Medulla oblongata (tissue), 1 donor: Measurements from ENCODE around the gene CADPS.

Source experiments
- DNase-seq: peaks from one replicate; pipeline ENCODE4 v3.0.0-alpha.2; 2015; ENCODE audit errors: extremely low spot score

CADPS gene

DNA sequence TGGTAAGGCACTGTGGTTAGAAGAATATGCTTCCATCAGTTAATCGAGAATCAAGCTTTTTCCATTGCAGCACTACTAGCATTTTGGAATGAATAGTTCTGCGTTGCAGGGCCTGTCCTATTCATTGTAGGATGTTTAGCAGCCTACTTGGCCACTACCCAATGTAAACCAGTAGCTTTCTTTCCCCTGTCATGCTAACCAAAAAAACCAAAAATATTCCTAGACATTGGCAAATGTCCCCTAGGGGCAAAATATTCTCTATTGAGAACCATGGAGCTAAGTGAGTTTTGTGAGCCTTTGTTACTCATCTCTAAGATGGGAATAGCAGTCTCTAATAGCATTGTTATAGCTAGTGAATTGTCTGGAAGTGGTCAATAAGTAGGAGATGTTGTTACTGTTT lies 187.2 kb downstream of the CADPS start:
- no peak for DNase-seq

DNA sequence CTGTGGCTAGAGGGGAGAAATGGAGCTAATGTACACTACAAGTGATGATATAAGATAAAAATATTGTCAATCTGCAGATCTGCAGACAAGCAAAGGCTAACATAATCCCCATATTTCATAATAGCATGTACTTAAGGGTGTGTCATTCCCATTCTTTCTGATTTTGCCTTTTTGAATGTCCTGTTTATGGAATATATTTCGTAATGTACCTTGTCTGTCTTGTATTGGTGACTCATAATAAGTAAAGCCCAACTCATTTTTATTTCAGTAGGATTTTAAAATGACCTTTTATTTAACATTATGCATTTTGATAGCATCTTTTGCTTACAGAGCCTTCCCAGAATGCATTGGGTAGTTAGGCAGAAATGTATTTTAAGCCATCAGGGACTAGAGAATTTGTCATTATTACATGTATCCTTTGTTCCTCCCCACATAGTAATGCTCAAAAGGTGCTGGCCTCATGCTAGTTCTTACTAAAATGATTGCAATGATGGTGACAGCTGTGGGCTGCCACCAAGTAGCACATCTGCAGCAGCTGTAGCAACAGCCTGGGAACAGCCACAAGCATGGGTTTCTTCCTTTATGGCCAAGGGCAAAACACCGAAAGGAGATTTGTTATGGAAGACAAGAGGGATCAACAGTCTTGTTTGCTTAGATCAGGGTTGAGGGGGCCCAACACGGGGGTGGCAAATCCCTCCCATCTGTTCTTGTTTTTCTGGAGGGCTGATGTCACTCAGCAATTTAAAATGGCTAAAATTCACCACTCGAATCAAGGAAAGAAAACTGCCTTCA lies 188.5 kb downstream of the CADPS start:
- no peak for DNase-seq

DNA sequence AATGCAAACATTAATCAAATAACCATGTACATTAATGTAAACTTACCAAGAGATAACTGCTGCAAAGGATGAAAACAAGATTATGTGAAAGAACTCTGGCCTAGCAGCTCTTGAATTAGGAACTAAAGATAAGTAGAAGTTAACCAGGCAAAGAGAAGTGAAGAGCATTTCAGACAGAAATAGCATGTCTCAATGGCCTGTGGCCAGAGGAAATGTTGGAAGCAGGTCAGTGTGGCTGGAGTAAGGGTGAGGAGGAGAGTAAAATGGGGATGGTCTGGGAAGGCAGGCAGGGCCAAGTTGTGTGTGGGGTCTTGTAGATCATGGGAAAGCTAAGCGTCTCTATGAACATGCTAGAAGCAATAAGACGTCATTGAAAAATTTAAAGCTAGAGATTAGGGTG lies 192.4 kb downstream of the CADPS start:
- DNase-seq = no peak

DNA sequence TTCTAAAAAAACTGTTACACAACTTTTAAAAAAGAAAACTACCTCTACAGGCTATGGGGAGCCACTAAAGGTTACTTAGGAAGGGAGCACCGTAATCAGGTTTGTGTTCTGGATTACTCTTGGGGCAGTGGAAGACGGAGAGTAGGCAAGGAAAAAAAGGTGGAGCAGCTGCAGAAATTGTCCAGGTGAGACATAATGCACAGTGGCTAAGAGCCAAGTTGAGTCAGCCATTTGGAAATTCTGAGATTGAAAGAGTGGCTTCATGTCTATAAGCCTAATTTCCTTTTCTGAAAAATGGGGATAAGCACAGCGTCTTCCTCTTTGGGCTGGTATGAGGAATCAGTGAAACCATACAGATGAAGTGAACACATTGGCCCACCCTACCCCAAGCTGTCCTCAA lies 195.2 kb downstream of the CADPS start:
- DNase-seq = no peak

DNA sequence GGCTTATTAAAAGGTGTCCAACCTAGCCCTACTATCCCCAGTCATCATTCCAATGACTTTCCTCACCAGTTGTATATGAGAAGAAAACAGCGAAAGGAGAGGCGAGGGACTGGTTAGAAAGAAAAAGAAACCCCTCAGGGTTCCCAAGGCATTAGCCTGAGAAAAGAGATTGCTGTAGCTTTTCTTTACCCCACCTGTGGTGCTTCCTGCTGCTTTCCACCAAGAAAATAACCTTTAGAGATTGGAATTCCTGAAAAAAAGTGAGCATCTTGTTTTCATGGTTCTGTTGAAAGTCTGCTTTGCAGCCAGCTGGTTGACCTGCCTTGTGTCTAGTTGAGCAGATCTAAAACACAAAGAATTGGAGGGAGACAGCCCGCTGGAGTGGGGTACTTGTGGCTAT lies 196.4 kb downstream of the CADPS start:
- DNase-seq = no peak

DNA sequence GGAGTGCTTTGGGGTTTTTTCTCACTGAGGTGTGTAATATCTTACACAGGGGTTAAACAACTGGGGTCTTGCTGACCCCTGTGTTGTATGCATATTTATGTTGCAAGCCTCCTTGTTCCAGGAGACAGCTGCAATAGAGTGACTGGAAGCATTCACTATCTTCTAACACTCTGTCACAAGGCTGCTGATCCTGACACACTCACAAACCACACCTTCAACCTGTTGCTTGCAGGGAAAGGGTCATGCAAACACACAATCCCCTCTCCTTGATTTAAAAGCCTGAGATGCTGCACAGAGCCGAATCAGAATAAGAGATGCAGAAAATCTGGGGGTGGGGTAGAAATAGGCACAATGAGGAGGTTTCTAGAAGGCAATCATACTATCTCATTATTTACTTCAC lies 197.3 kb downstream of the CADPS start:
- DNase-seq = no peak

DNA sequence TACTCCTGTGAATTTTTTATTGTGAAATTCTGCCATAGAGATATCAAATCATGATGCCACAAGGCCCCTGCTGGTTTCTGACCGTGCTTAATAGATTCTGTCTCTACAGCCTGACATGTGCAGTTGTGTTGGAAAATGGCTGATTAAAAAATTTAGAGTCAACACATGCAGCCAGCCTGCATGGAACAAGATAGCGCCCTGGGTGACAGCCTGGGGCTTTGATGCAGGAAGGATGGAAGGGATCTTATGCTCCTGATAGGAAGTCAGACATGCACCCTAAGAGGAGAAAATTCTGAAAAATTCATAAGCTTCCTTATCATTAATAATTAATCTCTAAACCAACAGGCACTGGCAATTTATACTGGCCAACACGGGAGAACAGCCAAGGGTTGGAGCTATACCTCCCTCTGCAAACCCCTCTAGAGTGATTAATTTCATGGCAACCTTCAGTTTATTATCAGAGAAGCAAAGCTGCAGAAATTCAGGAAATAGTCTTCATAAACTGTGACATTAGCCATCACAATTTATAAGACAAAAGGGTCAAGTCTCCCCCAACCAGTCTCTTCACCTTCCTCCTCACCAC lies 198.4 kb downstream of the CADPS start:
- DNase-seq = no peak

DNA sequence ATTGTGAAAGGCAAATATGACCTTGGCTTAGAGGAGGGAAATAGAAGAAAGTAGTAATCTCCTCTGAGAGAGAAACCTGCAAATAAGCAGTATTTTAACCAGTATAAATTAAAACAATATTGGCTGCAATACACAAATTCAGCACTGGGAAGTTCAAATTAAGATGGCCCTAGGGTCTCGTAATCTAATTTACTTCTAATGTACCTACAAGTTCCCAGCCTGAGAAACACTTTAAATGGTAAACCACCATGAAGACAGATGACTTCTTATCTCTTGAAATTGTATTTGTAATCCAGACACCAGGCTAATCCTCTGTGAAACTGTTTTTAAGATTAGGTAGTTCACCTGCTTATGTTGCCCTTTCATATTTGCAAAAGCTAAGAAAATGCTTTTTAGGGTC lies 199.7 kb downstream of the CADPS start:
- no peak for DNase-seq

DNA sequence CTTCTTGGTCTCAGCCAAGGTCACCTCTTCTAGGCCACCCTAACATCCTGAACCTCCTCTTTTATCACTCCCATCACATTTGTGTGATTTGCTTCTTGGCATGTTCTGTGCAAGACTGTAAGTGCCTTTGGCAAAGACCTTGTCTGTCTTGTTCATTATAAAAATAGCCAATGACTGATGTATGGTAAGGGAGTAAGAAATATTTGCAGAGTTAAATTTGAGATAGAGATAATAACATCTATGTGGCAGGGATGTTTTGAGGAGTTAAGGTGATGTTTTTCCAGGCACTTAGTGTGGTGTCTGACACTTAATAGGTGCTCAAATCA lies 202.3 kb downstream of the CADPS start:
- no peak for DNase-seq

DNA sequence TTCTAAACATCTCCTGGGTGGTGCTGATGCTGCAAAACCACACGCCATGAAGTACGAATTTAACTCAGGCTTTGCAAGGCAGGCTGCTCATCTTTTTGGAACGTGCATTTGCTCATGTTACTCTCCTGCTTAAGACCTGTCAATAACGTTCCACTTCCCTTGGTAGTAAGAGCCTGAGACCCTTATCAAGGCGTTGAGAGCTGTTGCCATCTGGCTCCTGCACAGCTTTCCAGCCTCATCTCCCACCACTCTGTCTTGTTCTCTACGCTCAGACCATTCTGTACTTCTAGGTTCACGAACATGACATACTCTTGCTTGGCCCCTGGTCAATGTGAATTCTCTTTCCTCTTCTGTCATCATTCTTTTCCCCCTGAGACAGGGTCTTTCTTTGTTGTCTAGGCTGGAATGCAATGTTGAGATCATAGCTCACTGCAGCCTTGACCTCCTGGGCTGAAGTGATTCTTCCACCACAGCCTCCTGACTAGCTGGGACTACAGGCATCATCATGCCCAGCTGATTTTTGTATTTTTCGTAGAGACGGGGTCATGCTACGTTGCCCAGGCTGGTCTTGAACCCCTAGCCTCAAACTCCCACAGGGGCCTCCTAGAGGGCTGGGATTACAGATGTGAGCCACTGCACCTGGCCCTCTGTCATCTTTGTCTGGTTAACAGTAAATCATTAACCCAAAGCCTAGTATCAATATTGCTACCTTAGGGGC lies 202.8 kb downstream of the CADPS start:
- DNase-seq = no peak

DNA sequence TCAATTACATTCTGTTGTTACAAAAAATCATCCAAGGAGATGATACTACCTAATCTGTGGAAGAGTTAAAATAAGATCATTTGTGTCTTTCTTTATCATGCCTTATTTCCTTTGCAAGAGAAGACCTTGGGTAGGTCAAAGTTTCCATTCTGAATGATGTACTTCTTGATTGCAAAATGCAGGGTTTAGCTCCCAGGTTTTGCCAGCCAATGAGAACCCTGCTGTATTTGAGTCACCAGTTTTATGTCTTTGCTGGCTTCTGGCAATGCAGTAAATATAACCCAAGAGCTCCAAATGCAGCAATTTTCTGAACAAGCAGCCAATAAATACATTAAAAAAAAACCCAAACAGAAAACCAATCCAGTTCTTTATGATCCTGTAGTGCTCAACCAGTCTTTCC lies 204.9 kb downstream of the CADPS start:
- DNase-seq = no peak

DNA sequence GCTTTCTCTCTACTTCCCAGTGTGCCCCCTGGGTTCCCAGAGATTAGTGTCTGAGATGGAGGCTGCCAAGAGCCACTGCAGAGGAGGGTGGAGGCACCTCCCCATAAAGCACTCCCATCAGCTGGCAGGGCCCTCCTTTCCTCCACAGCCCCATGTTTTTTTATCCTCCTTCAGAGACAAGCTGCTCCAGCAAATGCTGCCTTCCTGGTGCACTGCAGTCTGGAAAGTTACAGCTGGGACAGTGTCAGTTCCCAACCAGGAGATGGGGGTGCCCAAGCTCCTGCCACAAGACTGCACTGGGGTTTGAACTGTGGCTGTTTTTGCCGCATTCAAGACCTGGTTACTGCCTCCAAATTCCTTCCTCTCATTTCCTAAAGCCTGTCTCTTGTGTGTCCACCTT lies 206.1 kb downstream of the CADPS start:
- no peak for DNase-seq

DNA sequence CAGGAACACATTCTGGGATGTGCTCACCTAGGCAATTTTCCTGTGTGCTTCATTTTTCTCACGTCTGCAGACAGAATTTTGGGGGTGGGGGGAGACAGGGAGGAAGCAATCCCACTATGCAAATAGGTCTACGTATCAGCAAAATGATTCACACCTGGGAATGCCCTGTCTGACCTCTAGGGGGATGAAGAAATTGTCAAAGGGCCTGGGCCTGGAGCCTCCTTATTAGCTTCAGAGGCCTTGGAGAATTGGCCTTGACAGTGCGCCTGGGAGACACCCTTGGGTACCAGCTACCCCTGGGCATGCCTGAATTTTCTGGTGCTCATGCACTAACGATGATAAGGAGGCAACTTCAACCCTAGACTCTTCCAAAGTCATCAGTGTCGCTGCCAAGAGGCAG lies 207.5 kb downstream of the CADPS start:
- no peak for DNase-seq

DNA sequence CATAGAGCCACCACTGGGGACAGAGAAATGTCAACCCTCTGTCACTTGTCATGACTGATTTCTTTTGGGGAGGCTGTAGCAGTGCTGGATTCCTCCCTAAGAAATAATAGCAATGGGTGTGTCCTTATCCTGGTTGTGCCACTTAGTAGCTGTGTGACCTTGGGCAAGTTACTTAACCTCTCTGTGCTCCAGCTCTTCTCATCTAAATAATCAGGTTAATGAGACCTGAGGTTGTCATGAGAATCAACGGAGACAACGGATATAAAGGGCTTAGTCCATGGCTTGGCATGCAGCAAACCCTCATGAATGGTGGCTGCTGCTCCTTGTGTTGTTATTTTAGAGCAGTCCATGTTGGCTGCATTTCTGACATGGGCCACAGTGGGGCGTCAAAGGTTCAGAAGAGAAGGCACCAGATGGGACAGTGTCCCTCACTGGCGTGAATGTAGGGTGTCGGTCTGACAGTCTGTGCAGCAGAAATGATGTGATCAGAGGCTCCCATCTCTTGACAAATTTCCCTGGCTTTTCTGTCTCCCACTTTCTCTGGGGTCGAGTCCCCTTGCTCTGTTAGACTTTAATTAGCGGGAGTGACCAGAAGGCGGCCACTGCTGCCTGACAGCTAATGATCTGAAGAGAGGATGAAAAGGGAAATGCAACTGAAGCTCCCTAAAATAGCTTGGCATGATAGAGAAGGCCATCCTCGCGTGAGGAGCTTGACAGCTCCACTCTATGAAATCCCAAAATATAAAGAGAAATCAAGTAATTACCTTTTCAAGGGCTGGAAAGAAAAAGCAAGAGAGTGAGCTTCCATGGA lies 209.4 kb downstream of the CADPS start:
- DNase-seq = peak; percentile 90

DNA sequence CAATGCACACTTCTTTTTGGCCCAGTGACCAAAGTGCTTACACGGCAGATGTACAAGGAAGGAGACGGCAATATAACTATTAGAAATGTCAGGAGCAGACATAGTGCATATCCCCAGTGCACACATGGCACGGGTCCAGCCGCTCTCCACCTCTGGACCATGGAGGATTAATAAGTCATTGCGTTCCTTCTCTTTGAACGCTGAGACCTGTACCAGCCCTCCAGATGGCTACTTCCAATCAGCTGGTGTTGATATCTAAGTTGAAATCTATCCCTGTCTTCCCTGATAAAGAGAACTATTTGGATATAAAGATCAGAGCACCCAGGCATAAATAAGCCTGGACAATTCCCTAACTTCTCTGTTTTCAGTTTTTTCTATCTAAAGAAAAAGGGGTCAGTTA lies 212.5 kb downstream of the CADPS start:
- no peak for DNase-seq

DNA sequence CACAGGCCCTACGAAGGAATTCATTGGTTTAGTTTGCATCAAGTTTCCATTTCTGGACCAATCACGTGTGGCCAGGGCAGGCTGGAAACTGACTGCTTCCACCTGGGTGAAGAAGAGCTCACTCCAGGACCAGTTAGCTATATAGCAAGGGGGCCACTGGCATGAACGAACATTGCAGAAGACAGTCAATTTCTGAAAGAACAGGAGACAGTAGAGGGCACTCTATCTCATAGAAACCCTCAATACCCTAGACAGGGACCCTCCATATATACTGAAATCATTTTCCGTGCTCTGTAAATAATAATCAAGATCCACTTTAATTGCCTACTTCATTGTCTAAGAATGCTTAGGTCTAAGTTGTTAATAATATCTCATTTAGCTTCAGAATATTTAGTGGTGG lies 215.6 kb downstream of the CADPS start:
- no peak for DNase-seq

DNA sequence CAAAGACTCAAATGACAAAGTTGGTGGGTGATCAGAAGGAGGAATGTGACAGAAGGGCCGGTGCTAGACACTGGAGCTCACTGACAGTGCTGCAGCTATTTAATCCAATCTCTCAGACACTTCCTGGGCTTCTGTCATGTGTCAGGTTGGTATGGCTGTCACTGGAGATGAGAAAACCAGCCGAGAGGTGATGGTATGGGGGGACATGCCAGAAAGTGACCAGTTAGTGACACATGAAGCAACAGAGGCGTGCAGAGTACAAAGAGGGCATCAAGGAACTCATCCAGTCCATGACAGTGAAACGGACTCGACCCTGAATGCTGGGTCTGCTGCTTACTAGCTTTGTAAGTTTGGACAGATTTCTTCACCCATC lies 219.5 kb downstream of the CADPS start:
- no peak for DNase-seq

DNA sequence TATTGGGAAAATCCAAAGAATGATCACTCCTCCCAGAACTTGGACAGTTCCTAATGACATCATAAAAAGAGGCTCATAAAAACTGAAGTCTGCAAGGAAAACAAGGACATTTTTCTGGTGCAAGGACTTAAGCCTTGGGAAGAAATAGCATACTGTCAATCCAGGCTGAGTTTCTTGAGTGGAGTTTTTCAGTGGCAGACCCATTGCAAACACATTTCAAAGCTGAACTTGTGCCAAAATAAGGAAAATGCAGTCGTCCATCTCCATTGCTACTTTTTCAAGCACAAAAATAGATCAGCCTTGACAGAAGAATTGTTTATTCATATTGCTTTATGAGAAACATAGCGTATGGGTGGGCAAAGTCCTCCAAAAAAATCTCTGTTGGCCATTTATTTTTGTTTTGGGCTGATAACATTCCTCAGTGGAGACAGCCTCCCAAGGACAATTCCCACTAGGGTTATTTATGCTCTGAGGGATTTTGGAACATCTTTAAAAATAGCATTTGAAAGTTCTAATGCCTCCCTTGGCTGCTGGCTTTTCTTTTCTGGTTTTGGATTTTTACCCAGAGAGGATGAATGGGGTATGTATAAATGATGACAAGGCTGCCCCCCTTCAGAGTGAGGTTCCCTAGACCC lies 220.0 kb downstream of the CADPS start:
- no peak for DNase-seq

DNA sequence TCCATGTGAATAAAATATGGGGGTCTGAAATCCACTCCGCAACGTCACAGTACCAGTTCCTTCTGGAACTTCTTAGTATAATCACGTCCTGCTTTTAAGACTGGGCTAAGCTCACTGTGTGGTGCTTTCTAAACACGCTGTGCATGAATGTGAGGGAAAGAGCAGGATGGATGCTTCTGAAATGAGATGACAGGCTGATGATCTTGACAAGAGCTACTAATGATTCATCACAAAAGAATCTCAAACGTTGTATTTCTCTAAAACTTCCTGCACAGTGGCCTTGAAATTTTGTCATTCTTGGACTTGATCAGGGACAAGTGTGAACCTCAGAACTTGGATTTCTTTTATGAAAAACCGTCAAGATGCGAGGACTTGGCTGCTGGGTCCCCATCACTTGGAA lies 221.4 kb downstream of the CADPS start:
- no peak for DNase-seq

DNA sequence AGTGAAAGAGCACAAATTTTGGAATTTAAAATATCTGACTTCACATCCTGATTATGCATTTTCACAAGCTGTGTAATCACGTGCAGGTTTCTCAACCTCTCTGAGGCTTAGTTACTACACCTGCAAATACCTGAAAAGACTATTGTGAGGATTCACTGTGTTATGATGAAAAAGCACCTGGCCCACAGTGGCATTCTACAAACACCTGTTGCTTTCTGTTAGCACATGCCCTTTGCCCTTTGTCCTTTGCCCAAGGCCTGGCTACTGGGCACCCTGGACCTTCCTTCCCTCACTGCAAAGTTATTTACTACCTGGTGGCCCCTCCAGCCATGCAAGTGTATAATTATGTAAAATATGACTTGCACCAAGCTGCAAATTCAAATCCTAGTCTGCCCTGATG lies 227.5 kb downstream of the CADPS start:
- no peak for DNase-seq

DNA sequence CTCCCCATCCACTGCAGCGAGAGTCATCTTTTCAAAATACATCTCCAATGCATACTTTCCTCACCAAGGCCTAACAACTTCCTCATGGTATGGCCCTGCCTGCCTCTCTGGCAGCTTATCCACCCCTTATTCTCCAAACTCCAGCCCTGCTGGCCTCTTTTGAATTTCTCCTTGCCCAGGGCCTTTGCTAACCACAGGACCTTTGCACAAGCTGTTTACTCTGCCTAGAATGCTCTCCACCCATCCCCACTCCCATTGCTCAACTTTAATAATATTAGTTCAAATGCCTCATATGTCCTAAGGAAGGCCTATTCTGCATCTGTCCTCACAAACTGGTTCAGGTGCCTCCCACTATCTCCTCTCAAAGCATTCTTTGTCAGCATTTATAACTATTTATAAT lies 230.7 kb downstream of the CADPS start:
- DNase-seq = no peak

DNA sequence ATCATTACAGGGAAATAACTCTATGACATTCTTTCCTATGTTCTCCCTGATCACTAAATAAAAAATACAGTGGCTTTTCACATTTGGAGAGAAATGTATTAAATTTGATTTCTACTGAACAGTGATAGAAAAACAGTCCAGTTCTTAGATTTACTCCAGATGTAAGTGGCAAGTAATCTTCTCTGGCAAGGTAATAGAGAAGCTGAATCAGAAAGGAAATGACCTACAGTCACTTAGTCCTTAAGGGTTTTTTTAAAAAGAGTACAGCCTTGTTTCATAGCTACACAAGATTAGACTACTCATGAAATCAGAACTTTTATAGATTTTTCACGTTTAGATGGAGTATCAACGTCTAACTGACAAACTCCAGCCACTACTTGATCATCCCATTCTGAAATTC lies 236.9 kb downstream of the CADPS start:
- DNase-seq = no peak
